HG03469 (cell line): ENCODE results near the gene RABGAP1L.
A peak's percentile ranks its signal among the peaks of the same experiment; 100 is the strongest.

Source experiments
- ATAC-seq: cut with Tn5 transposase; IDR thresholded peaks from one replicate; pipeline ENCODE4 v1.9.1; 2021; ENCODE audit warnings: mild to moderate bottlenecking, moderate library complexity, moderate number of reproducible peaks; ENCODE audit not compliant: unreplicated experiment

The RABGAP1L gene

DNA sequence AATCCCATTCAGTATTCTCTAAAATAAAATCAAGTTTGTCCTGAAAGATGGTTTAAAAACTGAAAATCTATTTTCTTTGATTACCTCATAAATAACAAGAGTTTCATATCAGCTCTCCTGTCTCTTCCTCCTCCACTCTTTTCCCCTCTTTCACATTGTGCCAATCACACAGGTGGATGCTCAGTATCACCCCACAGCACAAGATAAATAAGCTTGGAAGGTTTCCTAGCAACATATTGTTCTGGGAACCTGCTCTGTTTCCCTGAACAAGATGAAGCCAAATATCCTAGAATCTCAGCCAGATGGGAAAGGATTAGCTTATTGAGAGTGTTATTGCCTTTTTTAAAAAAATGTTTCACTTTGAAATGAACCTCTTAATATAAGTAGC is 794.7 kb downstream of the RABGAP1L start:
- no peak for ATAC-seq

- ATAC-seq = no peak
Observed at GRCh38 chr1:174954671-174955669, 795.6 kb downstream of the RABGAP1L start.

DNA sequence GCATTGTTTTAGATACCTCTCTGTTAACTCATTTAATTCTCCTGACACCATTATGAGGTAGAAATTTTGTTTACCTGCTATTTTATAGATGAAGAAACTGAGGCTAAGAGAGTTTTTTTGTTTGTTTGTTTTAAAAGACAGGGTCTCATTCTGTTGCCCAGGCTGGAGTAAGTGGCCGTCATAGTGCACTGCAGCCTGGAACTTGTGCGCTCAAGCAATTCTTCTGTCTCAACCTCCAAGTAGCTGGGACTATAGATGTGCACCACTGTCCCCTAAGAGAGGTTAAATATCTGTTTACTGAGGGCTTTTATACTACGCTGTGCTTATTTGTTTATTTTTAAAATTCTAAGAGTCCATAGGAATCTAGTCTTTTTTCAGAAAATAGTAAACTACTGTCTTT is 796.8 kb downstream of the RABGAP1L start:
- no peak for ATAC-seq

- ATAC-seq = no peak
Observed at GRCh38 chr1:174956976-174957375, 797.7 kb downstream of the RABGAP1L start.

DNA sequence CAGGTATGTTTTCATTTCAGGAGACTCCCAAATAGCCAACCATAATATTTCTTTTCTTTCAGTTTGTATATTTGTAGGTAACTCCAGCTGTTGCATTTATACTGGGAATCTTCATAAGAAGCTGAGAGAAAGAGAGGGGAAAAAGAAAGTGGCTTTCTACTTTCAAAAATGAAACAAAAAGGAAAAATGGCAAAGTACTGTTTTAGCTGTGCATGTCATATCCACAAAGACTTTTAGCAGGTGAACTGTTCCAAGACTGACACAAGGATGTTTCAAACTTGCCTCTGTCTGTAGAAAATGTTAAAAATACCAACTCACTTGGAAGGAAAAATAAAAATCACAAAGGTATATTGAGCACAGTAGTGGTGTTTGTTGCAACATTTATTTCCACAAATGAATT is 798.5 kb downstream of the RABGAP1L start:
- no peak for ATAC-seq

DNA sequence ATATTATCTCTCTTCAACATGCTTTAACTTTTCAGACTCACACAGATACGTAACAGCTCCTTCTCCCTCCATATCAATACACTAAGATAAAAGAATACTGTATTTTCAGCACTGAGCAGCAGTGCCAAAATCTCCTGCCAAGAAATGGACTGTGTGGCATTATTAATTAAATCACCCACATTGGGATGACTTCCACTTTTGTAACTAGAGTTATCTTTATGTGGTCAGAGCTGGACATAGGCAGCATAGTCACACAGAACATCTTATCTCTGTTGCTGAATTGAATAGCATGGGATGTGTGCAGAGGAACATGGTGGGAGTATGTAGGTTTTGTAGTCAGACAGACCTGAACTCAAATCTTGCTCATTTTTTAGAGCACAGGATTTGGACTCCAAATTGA is 799.1 kb downstream of the RABGAP1L start:
- no peak for ATAC-seq

- no peak for ATAC-seq
Observed at GRCh38 chr1:174960362-174960761, 801.0 kb downstream of the RABGAP1L start.

- ATAC-seq = no peak
Observed at GRCh38 chr1:174963529-174964125, 804.3 kb downstream of the RABGAP1L start.

- no peak for ATAC-seq
Observed at GRCh38 chr1:174964261-174964971, 805.1 kb downstream of the RABGAP1L start.

GRCh38 chr1:174964972-174965361 is 805.6 kb downstream of the RABGAP1L start:
- no peak for ATAC-seq

DNA sequence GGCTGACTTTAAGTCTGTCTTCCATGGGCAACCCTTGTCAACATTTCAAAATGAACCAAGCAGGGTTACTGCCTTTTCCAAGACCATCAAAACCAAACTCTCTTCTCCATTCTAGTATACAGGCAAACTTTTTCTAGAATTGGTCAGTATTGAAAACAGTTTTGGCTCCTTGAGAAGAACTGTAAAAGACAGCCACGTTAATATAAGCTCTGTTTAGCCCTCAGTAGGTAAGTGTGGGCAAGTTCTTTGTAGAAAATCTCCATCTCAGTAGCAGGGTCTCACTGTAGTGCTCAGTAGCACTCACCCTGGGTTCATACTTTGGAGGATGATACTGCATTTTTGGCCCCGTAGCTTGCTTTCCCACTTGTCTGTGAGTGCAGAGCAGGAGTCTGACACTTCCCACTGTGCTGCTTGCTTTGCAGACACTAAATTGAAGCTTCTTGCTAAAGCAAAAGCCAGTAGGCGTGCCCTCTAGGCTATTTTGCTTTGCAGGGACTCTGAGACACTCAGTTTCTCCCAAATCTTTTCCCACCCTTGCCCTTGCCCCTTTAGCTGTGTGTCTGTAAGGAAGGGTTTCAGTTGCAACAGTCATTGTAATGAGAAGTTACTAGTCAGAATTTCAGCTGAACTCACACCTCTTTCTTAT is 806.2 kb downstream of the RABGAP1L start:
- no peak for ATAC-seq

- ATAC-seq = no peak
Observed at GRCh38 chr1:174966008-174966572, 806.8 kb downstream of the RABGAP1L start.

GRCh38 chr1:174967845-174968705 is 808.8 kb downstream of the RABGAP1L start:
- ATAC-seq = no peak

DNA sequence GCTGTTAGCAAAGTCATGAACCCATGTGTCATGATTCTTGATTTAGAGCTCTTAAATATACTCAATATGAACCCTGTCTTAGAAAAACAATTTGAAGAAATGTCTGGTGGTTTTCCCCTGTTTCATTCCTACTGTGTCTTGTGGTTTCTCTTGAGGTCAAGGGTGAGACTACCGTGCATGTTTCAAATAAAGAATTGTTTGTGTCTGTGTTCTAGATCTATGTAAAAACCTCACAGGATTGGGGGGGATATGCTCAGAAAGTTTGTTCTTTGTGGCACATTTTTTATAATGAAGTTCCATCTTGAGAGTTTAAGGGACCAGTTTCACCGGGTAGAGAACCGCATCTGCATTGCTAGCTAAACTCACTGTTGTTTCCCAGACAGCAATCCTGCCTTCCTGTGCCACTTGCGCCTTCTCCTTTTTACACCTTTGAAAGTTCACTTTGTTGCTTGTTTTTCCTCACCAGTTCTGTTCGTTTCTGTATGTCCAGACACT is 809.5 kb downstream of the RABGAP1L start:
- peak; percentile 55 for ATAC-seq

DNA sequence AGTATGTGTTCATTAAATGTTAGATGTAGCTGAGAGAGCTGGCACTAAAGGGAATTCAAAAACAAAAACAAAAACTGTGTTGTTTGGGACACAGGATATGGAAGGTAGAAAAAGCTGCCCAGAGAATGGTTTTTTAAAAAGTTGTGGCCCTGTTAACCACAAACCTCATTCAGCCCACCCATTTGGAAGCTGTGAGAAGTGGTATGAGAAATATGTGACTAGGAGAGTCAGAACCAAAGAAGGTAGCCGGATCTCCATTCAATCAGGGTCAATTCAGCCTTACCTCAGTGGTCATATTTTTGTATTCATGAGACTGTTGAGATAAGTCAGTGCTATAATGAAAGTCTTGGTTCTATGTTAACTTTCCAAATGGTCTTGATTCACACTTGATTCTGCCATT is 810.7 kb downstream of the RABGAP1L start:
- no peak for ATAC-seq

GRCh38 chr1:174971466-174971865 is 812.1 kb downstream of the RABGAP1L start:
- no peak for ATAC-seq

DNA sequence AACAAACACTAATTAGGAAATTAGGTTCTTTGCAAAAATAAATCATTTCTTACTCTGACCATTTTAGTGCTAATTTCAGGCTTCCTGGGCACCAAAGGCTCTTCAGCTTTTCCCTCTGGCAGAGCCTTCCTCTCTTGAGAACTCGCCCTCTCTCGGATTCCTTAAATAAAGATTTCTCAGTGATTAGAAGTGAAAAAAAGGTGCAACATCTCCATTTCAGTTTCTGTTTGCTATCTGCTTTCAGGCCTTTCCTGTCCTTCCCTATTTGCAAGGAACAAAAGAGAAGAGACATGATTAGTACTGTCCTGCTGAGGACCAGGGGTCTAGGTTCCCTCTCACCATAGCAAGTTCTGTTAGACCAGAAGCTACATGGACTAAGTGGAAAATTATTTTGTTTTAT is 812.6 kb downstream of the RABGAP1L start:
- no peak for ATAC-seq

- no peak for ATAC-seq
Observed at GRCh38 chr1:174974711-174975119, 815.4 kb downstream of the RABGAP1L start.

DNA sequence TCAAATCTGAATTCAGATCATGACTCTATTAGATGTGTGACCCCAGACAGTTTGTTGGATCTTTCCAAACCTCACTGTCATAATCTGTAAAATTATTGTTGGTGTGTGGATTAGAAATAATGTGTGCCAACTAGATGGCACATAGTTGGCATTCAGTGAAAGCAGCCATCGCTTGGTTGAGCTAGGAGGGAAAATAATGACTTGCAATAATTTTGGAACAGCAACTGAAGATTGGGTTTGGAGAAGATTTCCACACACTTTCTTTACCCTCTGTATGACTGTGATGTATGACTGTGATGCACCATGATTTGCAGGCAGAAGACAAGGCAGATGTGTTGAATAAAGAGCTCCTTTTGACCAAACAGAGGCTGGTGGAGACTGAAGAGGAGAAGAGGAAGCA is 816.4 kb downstream of the RABGAP1L start:
- ATAC-seq = no peak
